K562 (cell line): ENCODE measurements around the gene TRIM69. TPM values are rescaled to one million over a fixed set of nuclear protein-coding genes. Genes with fewer than 3 reads are reported as not detected.
A peak's percentile ranks its signal among the peaks of the same experiment; 100 is the strongest.

Experiments
- BACH1 ChIP-seq: fragments of 200-800 bp; sonication (Bioruptor generic); IDR thresholded peaks from 2 replicates; pipeline ENCODE4 v1.6.1; 2016; ENCODE audit warnings: missing genetic modification characterization, missing compliant biosample characterization
- BRCA1 ChIP-seq, 2 experiments: fragments of 450-650 bp in 1 of 2; sonication (generic) in 1 of 2; formaldehyde crosslinking in 1 of 2; IDR thresholded peaks; 2 replicates each; pipeline versions ENCODE4 v1.5.0 to v1.6.1; 2017 to 2020; ENCODE audit warnings: mild to moderate bottlenecking in 1 of 2, missing genetic modification reagents in 1 of 2
- CBFA2T3 ChIP-seq: fragments of 450-650 bp; IDR thresholded peaks from 2 replicates; pipeline ENCODE4 v1.6.1; 2017
- CBX8 ChIP-seq: fragments of 200-600 bp; sonication (generic); IDR thresholded peaks from 2 replicates; pipeline ENCODE4 v1.6.1; 2012; ENCODE audit warnings: borderline replicate concordance, mixed run types, low read depth, mild to moderate bottlenecking, moderate library complexity, mixed read lengths, low read length, control low read depth, inconsistent platforms; ENCODE audit not compliant: poor library complexity, severe bottlenecking; ENCODE audit errors: extremely low read depth
- CHAMP1 ChIP-seq: fragments of 450-650 bp; IDR thresholded peaks from 2 replicates; pipeline ENCODE4 v1.6.1; 2016; ENCODE audit warnings: mild to moderate bottlenecking
- DEAF1 ChIP-seq: fragments of 450-650 bp; formaldehyde crosslinking; IDR thresholded peaks from 2 replicates; pipeline ENCODE4 v1.4.0; 2020; ENCODE audit warnings: mild to moderate bottlenecking, moderate library complexity
- DPF2 ChIP-seq: fragments of 450-650 bp; IDR thresholded peaks from 2 replicates; pipeline ENCODE4 v1.6.1; 2016
- KAT8 ChIP-seq: fragments of 450-650 bp; IDR thresholded peaks from 2 replicates; pipeline ENCODE4 v1.6.1; 2016; ENCODE audit warnings: low read depth, mild to moderate bottlenecking
- MCM7 ChIP-seq, 2 experiments: fragments of 450-650 bp; IDR thresholded peaks; 2 replicates each; pipeline ENCODE4 v1.6.1; 2016 to 2018
- NR2F6 ChIP-seq: fragments of 450-650 bp; formaldehyde crosslinking; IDR thresholded peaks from 2 replicates; pipeline ENCODE4 v1.4.0; 2020; ENCODE audit warnings: mild to moderate bottlenecking
- PATZ1 ChIP-seq: fragments of 250-450 bp; sonication (Bioruptor Pico); IDR thresholded peaks from 2 replicates; pipeline ENCODE4 v1.5.0; 2020; ENCODE audit warnings: mild to moderate bottlenecking, borderline replicate concordance
- RBBP5 ChIP-seq: fragments of 200-600 bp; sonication (generic); IDR thresholded peaks from 2 replicates; pipeline ENCODE4 v1.6.1; 2012; ENCODE audit warnings: borderline replicate concordance, mild to moderate bottlenecking, low read length, control low read depth, inconsistent platforms; ENCODE audit not compliant: insufficient read depth, poor library complexity, severe bottlenecking
- SNRNP70 ChIP-seq: fragments of 200-400 bp; formaldehyde crosslinking; optimal IDR thresholded peaks from 2 replicates; pipeline ENCODE3; 2017; ENCODE audit warnings: low read depth, low read length
- TBP ChIP-seq: optimal IDR thresholded peaks from 2 replicates; pipeline ENCODE3; 2011; ENCODE audit warnings: low read depth, low read length, improper control_type of control experiment
- XRCC4 ChIP-seq: IDR thresholded peaks from one replicate; pipeline ENCODE4 v1.6.1; 2011; ENCODE audit not compliant: insufficient read depth, insufficient read length; ENCODE audit errors: extremely low read depth
- ZNF282 ChIP-seq: sonication (generic); formaldehyde crosslinking; IDR thresholded peaks from 2 replicates; pipeline ENCODE4 v1.8.1; 2023; ENCODE audit warnings: missing genetic modification reagents
- polyA plus RNA-seq, 8 experiments: library from polyadenylated mRNA; depleted of rRNA in 4 of 8; stranded (reverse) in 5 of 8; unstranded in 3 of 8; fragments of >200 nt; fragmentation: Nextera tagmentation in 2 of 8; fragmentation: Illumina TruSeq in 1 of 8; extraction: Ambion mirVana in 2 of 8; extraction: Trizol in 1 of 8; gene quantifications; 2 replicates each; pipeline versions ENCODE4 v1.2.1 to v1.2.3, GENCODE V29; 2011 to 2014; ENCODE audit warnings: inconsistent platforms in 1 of 8, missing spikeins in 1 of 8
- total RNA-seq, 7 experiments: library from RNA; depleted of rRNA in 6 of 7; stranded (reverse); fragments of >200 nt in 6 of 7; fragmentation: Illumina TruSeq in 2 of 7; extraction: Trizol in 2 of 7; gene quantifications; 2 replicates each; pipeline versions ENCODE4 v1.2.1 to v1.2.3, GENCODE V29; 2011 to 2021; ENCODE audit warnings: low replicate concordance in 1 of 7
- TF ChIP-seq, protein P1 (sequence below): fragments of 250-450 bp; sonication (Bioruptor Pico); IDR thresholded peaks from 2 replicates; pipeline ENCODE4 v1.4.0; 2020; ENCODE audit warnings: borderline replicate concordance
- TF ChIP-seq, protein P2 (sequence below): sonication (generic); formaldehyde crosslinking; IDR thresholded peaks from 2 replicates; pipeline ENCODE4 v1.5.0; 2020; ENCODE audit warnings: missing genetic modification reagents

TRIM69 gene
- total and polyA plus RNA-seq, 9 of the 15 experiments (the other 6 are each of a cell fraction or from before 2014, with no cell fraction given), result 1.0 to 4.3 (median 2.3) TPM

DNA sequence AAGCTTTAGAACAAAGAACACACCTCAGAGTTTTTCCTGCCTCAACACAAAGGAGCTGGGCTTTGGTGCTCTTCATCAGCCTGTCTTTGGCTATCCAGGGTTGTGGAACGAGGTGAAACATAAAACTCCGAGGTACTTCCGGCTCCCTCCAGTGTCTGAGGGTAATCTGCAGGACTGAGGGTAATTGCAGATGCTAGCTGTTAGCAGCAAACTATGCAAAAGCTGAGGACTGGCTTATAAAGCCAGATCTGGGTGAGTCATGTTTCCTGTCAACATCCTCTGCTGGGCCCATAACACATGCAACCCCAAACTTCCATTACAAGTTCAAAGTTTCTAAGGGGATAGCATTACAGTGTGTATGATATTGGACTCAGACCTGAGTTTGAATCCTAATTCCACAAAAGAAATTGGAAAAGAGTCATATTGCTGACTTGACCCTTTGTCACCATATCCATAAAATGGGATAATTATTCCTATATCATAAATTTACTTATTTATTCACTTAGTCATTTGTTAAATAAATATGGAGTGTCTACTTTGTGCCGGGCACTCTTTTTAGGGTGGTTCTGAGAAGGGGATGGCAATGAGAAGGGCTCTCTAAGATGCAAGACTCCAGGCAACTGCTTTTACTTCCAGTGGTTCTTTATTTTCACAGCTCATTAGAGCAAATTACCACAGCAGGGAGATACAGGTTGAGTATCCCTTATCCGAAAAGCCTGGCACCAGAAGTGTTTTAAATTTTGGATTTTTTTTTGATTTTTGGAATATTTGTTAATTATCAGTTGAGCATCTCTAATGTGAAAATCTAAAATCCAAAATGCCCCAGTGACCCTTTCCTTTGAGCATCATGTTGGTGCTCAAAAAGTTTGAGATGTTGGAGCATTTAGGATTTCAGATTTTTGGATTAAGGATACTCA, 9.5 kb upstream of the TRIM69 start (continued):
- TF ChIP-seq DEAF1 (CRISPR knock-in tag) (peak; percentile 65), BACH1 (tag) (peak; percentile 60; the same call in 1 of the 2 replicates), CBFA2T3 (peak; percentile 22; the same call in 1 of the 2 replicates), DPF2 (peak; percentile 91), MCM7 (IDR thresholded peaks at IDR 0.05) (no peak), NR2F6 (CRISPR knock-in tag) (peak; percentile 88), BRCA1 (IDR thresholded peaks at IDR 0.05) (no peak), BRCA1 (CRISPR knock-in tag; IDR thresholded peaks at IDR 0.05) (no peak), KAT8 (no peak), CBX8 (no peak), XRCC4 (no peak), RBBP5 (no peak), PATZ1 (CRISPR knock-in tag) (peak; percentile 93), CHAMP1 (no peak), SNRNP70 (no peak), ZNF282 (CRISPR knock-in tag) (no peak), TBP (peak; percentile 79)
- TF ChIP-seq, protein P1, sequence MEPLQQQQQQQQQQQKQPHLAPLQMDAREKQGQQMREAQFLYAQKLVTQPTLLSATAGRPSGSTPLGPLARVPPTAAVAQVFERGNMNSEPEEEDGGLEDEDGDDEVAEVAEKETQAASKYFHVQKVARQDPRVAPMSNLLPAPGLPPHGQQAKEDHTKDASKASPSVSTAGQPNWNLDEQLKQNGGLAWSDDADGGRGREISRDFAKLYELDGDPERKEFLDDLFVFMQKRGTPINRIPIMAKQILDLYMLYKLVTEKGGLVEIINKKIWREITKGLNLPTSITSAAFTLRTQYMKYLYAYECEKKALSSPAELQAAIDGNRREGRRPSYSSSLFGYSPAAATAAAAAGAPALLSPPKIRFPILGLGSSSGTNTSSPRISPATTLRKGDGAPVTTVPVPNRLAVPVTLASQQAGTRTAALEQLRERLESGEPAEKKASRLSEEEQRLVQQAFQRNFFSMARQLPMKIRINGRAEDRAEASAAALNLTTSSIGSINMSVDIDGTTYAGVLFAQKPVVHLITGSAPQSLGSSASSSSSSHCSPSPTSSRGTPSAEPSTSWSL (CRISPR knock-in tag), result no peak
- TF ChIP-seq, protein P2, sequence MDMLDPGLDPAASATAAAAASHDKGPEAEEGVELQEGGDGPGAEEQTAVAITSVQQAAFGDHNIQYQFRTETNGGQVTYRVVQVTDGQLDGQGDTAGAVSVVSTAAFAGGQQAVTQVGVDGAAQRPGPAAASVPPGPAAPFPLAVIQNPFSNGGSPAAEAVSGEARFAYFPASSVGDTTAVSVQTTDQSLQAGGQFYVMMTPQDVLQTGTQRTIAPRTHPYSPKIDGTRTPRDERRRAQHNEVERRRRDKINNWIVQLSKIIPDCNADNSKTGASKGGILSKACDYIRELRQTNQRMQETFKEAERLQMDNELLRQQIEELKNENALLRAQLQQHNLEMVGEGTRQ (CRISPR knock-in tag), result no peak
